Left ventricle myocardium inferior (tissue), 1 donor: Measurements from ENCODE around the gene ETFDH. TPM values are rescaled to one million over a fixed set of nuclear protein-coding genes. Genes with fewer than 3 reads are reported as not detected.

ENCODE experiments used
- DNase-seq: peaks from one replicate; pipeline ENCODE4 v3.0.0-alpha.2; 2020
- H3K27ac ChIP-seq: fragments of 200-600 bp; replicated peaks from 2 replicates; pipeline ENCODE4 v1.8.0; 2021
- H3K27me3 ChIP-seq: fragments of 200-600 bp; 2 replicates; pipeline ENCODE4 v1.8.0; 2021; ENCODE audit warnings: low read depth
- H3K36me3 ChIP-seq: fragments of 200-600 bp; 2 replicates; pipeline ENCODE4 v1.8.0; 2021
- H3K4me1 ChIP-seq: fragments of 200-600 bp; 2 replicates; pipeline ENCODE4 v1.8.0; 2021
- H3K4me3 ChIP-seq: fragments of 200-600 bp; 2 replicates; pipeline ENCODE4 v1.8.0; 2021; ENCODE audit warnings: mild to moderate bottlenecking, moderate library complexity
- H3K9me3 ChIP-seq: fragments of 200-600 bp; replicated peaks from 2 replicates; pipeline ENCODE4 v1.8.0; 2021
- CTCF ChIP-seq: fragments of 200-600 bp; IDR thresholded peaks from 2 replicates; pipeline ENCODE4 v1.8.0; 2021; ENCODE audit warnings: antibody characterized with exemption, mild to moderate bottlenecking, borderline replicate concordance
- intact Hi-C: fragments of 100-400 bp; cut with micrococcal nuclease; formaldehyde crosslinking; loops from one replicate; pipeline ENCODE4 v1.11.0; 2022
- total RNA-seq: library from RNA; stranded (reverse); fragmentation: NEBNext Ultra II Directional; extraction: Animal tissue kit (Norgen Biotek cat#: 25700); gene quantifications from one replicate; pipeline ENCODE4 v1.2.1, GENCODE V29; 2021
- donor health status: DM: no; HTN: yes; CAD: no; lungs with severe emphysema.

Gene ETFDH
- total RNA-seq, 1 donor from 2014 or later = 283 TPM

- DNase-seq = no peak
- Histone ChIP-seq H3K4me1 (peaks cover 44% of the 10 kb centered on the region), H3K27me3 (no peaks in the 10 kb centered on the region), H3K4me3 (no peak overlapping the region), H3K27ac (no peak overlapping the region), H3K36me3 (no peaks in the 10 kb centered on the region), H3K9me3 (no peaks in the 10 kb centered on the region)
- intact Hi-C loops = no loop called here
- no peak for TF ChIP-seq CTCF
Observed at GRCh38 chr4:158669310-158669709, 2.8 kb upstream of the ETFDH start.

- H3K27ac ChIP-seq = peak overlapping the region; percentile 99
- peak overlapping the region; percentile 91 for H3K4me3 ChIP-seq
- peaks cover 61% of the 10 kb centered on the region for H3K4me1 ChIP-seq
- intact Hi-C loops = no loop called here
- H3K9me3 ChIP-seq = no peaks in the 10 kb centered on the region
- H3K36me3 ChIP-seq = no peaks in the 10 kb centered on the region
- TF ChIP-seq CTCF = no peak
- H3K27me3 ChIP-seq = no peaks in the 10 kb centered on the region
- peak; percentile 77 for DNase-seq
Observed at GRCh38 chr4:158670975-158671664, 976 bp upstream of the ETFDH start.

GRCh38 chr4:158671665-158671914, 506 bp upstream of the ETFDH start, which contains the start of gene C4orf46:
TSS of gene C4orf46 (minus strand) at chr4:158671887. CDS start at chr4:158671801, 86 bp downstream.
- peak within 1 kb of the TSS; percentile 99 for H3K27ac ChIP-seq
- H3K4me1 ChIP-seq = peaks cover 64% of the 10 kb centered on the region
- H3K4me3 ChIP-seq = peak within 1 kb of the TSS; percentile 91
- no peak for TF ChIP-seq CTCF
- H3K36me3 ChIP-seq = no peaks in the 10 kb centered on the region
- no peaks in the 10 kb centered on the region for H3K27me3 ChIP-seq
- H3K9me3 ChIP-seq = no peaks in the 10 kb centered on the region
- intact Hi-C loops = no loop called here
- no peak for DNase-seq

- peaks cover 77% of the 10 kb centered on the region for H3K4me1 ChIP-seq
- no peak for TF ChIP-seq CTCF
- H3K4me3 ChIP-seq = peak overlapping the region; percentile 91
- intact Hi-C loops = no loop called here
- no peaks in the 10 kb centered on the region for H3K27me3 ChIP-seq
- H3K27ac ChIP-seq = peak overlapping the region; percentile 99
- no peaks in the 10 kb centered on the region for H3K36me3 ChIP-seq
- DNase-seq = no peak
- H3K9me3 ChIP-seq = no peaks in the 10 kb centered on the region
Observed at GRCh38 chr4:158673633-158674032, 1.5 kb downstream of the ETFDH start.

- H3K27ac ChIP-seq = no peak overlapping the region
- no peaks in the 10 kb centered on the region for H3K27me3 ChIP-seq
- intact Hi-C loops = no loop called here
- H3K9me3 ChIP-seq = no peaks in the 10 kb centered on the region
- H3K4me3 ChIP-seq = no peak overlapping the region
- no peak for DNase-seq
- H3K4me1 ChIP-seq = peaks cover 60% of the 10 kb centered on the region
- H3K36me3 ChIP-seq = peaks cover 7% of the 10 kb centered on the region
- TF ChIP-seq CTCF = no peak
Observed at GRCh38 chr4:158676076-158676475, 4.0 kb downstream of the ETFDH start.
